ENCODE measurements around the gene GHRH.

Gene GHRH

DNA sequence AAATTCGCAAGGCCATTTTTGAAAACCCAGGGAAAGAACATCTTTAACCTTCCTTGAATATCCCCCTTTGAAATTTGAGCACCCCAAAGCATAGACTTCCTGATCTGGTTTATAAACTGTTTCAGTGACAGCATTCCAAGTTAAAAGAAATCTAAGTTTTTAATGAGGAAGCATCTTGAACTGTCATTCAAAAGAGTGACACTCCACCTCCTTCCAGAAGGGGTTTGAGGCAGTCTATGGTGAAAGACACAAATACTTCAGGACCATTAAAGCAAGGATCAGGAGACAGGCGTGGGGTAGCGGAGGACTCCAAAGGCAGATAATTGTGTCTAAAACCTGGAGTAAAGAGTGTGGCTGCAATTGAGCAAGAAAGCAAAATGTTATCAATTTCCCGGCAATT is 691 bp downstream of the GHRH start:
- no peak for DNase-seq

- no peak for DNase-seq
Measured at GRCh38 chr20:37259865-37260264, 1.7 kb downstream of the GHRH start.

GRCh38 chr20:37259031-37259430 is 2.6 kb downstream of the GHRH start:
- DNase-seq, result no peak

- DNase-seq, result no peak
Measured at GRCh38 chr20:37257988-37258387, 3.6 kb downstream of the GHRH start.

GRCh38 chr20:37257530-37257929 is 4.1 kb downstream of the GHRH start:
- DNase-seq, result no peak

DNA sequence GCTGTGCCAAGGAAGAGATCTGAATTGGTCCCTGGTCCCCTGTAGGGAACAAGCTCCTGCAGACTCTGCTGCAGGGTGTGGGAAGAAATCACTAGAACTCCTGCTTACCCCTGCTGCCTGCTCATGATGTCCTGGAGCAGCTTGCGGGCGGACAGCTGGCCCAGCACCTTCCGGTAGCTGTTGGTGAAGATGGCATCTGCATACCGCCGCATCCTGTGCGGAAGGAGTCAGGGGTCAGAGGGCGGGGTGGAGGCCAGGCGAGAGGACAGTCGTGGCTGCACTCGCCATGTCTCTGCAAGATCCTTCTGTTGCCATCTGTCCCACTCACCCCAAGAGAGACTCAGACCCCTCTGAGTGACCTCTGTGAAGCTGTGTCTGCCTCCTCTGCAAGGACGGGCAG is 5.3 kb downstream of the GHRH start:
- DNase-seq, result no peak

- DNase-seq, result no peak
Measured at GRCh38 chr20:37254114-37254878, 7.3 kb downstream of the GHRH start.

- DNase-seq, result no peak
Measured at GRCh38 chr20:37253087-37253486, 8.5 kb downstream of the GHRH start.

DNA sequence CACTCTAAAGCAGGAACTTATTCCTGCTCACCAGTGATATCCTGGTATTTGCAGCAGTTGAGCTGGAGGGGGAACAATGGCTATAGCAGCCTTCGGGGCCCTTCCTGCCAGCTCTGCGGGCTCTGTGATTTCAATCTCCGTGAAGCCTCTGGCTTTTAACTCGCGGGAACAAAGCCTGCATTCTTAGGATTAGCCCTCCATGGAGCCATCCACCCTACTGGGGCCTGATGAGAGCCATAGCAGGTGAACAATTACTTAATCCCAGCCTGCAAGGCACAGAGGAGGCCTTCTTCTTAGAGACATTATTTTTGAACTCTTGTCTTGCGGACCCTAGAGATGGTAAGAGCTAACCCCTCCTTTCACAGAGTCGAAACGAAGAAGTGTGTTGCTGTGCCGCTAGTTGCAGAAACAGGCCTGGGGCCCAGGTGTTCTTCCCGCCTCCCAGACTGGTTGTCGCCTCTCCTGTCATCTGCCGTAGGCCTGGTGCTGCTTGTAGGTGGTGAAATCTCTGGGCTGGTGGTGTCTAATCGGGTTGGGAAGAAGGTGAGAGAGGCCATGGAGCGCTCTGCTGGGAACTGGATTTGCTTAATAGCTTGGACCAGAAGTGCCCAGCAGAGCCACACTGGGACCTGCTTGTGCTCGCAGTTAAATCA is 9.7 kb downstream of the GHRH start:
- DNase-seq, result no peak

- no peak for DNase-seq
Measured at GRCh38 chr20:37249304-37249703, 12.3 kb downstream of the GHRH start.

GRCh38 chr20:37247547-37247946 is 14.1 kb downstream of the GHRH start:
- no peak for DNase-seq

DNA sequence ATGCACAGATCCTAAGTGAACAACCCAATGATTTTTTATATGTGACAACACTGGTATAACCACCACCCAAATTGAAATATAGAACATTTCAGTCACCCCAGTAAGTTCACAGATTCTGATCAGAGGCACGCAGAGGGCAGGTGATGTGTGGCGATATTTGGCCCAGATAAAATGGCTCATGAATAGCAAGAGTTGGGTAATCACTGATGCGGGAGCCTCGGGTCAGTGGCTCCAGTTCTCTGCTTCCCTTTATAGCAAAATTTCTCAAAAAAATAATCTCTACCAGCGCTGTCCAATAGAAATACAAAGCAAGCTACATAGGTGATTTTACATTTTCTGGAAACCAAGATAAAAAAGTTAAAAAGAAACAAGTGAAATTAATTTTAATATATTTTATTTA is 14.9 kb downstream of the GHRH start:
- DNase-seq, result no peak

DNA sequence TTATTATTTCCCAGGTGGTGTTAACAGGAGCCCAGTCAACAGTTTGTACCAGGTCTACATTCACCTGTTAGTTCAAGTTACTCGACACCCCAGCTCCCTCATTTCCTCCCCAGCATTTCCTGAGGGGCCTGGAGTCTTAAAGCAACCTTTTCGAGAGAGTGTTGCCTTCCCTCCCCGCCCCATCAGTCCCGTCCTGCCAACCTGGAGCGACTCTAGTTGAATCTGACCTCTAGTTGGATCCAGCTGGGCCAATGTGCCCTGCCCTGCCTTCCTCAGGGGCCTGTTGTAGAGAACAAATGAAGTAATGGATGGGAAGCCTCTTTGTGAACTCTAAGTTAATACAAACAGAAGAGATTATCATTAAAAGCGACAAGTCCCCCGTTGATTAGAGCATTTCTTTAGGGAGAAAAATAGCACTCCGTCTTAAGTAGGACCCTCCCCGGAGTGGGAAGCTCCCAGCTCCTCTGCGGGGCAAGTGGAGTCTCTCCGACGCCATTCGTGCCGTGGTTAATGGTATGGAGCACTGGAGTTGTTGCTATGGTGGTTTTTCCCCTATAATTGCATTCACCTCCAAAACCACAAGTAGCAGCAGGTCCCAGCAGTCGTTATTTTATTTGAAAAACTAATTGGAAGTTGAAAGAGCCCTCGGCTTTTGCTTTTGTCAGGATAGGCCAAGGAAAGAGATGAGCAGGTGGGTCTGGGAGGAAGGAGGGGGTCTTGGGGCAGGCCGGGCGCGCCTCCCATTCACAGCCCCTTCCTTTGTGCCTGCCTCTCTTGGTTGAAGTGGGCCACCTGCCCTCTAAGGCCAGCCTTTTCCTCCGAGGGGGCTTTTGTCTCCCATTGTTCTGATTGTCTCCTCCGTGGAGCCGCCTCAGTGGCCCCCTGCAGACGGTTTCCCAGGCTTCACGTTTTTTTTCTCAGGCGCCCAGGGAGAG is 16.1 kb downstream of the GHRH start:
- DNase-seq, result no peak

DNA sequence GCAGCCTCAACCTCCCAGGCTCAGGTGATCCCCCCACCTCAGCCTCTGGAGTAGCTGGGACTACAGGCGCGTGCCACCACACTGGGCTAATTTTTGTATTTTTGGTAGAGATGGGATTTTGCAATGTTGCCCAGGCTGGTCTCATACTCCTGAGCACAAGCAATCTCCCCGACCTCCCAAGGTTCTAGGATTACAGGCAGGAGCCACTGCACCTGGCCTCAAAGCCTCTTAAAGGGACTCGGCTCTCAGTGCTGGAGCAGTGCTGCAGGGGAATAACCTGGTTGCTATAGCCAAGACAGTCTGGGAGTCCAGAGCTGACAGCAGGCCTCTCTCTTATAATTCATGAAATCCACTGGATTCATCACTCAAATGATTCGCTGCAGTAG is 17.0 kb downstream of the GHRH start:
- DNase-seq, result no peak

DNA sequence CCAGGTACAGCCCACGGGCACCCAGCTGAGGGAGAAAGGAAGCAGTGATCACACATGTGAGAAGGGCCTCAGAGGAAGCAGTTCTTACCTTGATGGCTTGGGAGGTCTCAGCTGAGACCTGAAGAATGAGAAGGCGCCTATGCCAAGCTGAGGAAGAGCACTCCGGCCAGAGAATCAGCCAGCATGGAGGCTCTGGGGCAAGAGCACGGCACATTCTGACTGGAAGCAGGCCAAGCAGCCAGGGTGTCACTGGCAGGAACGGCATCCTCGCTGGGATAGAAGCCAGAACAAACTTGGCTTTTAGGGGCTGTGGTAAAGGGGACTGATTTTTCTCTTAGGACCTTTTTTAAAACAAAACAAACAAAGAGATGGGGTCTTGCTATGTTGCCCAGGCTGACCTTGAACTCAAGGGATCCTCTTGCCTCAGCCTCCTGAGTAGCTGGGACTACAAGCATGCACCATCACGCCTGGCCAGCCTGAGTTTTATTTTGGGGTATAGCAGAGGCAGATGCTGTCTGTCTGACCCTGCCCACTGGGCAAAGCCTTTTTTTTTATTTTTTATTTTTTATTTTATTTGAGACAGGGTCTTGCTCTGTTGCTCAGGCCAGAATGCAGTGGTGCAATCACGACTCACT is 17.6 kb downstream of the GHRH start:
- DNase-seq, result no peak

- no peak for DNase-seq
Measured at GRCh38 chr20:37243076-37243936, 18.3 kb downstream of the GHRH start.

GRCh38 chr20:37242503-37242902 is 19.1 kb downstream of the GHRH start:
- no peak for DNase-seq

DNA sequence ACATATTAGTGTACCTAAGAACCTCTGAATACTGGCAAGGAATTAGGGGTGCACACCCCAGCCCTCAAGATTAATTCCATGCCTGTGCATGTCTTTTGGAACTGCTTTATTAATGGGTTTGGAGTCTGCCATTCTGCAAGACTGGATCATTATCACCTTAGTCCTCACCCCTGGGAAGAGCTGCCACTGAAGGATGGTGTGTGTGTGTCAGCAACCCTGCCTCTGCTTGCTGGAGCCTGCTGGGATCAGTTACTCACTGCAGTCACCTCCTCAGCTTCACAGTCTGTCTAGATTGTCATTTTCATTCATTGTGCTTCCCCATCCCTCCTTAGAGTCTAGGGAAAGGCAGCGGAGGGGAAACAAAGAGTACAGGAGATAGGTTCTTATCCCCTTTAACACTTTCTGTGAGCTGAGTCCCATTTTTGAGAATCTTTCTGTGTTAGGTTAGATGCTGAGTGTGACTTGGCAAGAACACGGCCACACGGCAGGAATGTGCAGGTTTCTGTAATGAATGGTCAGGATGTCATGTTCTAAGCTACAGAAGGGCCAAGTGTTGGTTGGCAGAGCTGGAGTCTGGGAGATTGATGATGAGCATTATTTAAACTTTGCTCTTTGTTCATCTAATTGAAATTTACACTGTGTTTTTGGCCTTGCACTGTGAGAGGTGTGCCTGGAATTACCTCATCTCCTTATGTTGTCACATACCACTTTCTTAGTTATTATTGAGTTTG is 21.1 kb downstream of the GHRH start:
- DNase-seq, result no peak

- no peak for DNase-seq
Measured at GRCh38 chr20:37238935-37239451, 22.6 kb downstream of the GHRH start.

GRCh38 chr20:37238426-37238825 is 23.2 kb downstream of the GHRH start:
- no peak for DNase-seq

DNA sequence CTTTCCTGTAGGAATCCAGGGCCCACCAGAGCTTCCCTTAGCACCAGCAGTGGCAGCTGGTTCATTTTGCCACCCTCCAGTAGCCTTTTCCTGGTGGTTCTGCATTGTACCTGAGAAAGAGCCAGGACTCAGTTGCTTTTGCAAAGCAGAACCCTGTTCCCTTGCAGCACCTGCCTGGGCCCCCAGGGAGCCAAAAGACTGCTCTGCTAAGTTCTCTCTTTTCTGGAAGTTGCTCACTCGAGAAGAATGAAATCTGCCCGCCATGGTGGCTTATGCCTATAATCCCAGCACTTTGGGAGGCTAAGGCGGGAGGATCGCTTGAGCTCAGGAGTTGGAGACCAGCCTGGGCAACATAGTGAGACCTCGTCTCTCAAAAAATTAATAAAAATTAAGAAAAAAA is 24.0 kb downstream of the GHRH start:
- no peak for DNase-seq
